Upper lobe of left lung (tissue), 4 donors: ENCODE measurements around the gene TFR2.

Source experiments
- CTCF ChIP-seq, 6 experiments: fragments of 450-650 bp in 4 of 6; fragments of 200-600 bp in 2 of 6; sonication (generic) in 2 of 6; IDR thresholded peaks; one replicate each; pipeline ENCODE4 v1.5.1; 2016 to 2019; ENCODE audit warnings: antibody characterized with exemption in 6 of 6
- EP300 ChIP-seq, 4 donors: sonication (generic); formaldehyde crosslinking; IDR thresholded peaks; one replicate each; pipeline ENCODE4 v1.5.1; 2017; ENCODE audit warnings: antibody characterized with exemption in 4 of 4, control low read depth in 2 of 4
- POLR2A ChIP-seq, 4 donors: fragments of 450-650 bp; IDR thresholded peaks; one replicate each; pipeline ENCODE4 v1.5.1; 2016 to 2017; ENCODE audit warnings: antibody characterized with exemption in 4 of 4, mild to moderate bottlenecking in 2 of 4
- POLR2AphosphoS5 ChIP-seq, 2 donors: sonication (generic); formaldehyde crosslinking; IDR thresholded peaks; one replicate each; pipeline ENCODE4 v1.5.1; 2017; ENCODE audit warnings: antibody characterized with exemption in 2 of 2

GRCh38 chr7:100583132-100584053 is 58.0 kb downstream of the TFR2 start:
- TF ChIP-seq CTCF (IDR thresholded peaks at IDR 0.05) (no peak), POLR2AphosphoS5 (IDR thresholded peaks at IDR 0.05) (no peak), POLR2A (IDR thresholded peaks at IDR 0.05) (peak in 1 of 4 donors; percentile 50), EP300 (IDR thresholded peaks at IDR 0.05) (no peak)
